SK-N-SH (cell line): ENCODE data around the gene GUCY1A2.

Source experiments
- CHD2 ChIP-seq: fragments of 150-350 bp; IDR thresholded peaks from 2 replicates; pipeline ENCODE4 v1.6.1; 2018; ENCODE audit warnings: low read length; ENCODE audit not compliant: partially characterized antibody
- EZH2phosphoT487 ChIP-seq: fragments of 200-600 bp; sonication (generic); IDR thresholded peaks from 2 replicates; pipeline ENCODE4 v1.6.1; 2017; ENCODE audit warnings: low read depth, mixed run types, mild to moderate bottlenecking, antibody characterized with exemption, moderate library complexity, borderline replicate concordance
- FOXM1 ChIP-seq: IDR thresholded peaks from 2 replicates; pipeline ENCODE4 v1.4.0; 2012; ENCODE audit warnings: low read depth, mild to moderate bottlenecking
- GABPA ChIP-seq: IDR thresholded peaks from 2 replicates; pipeline ENCODE4 v1.4.0; 2012; ENCODE audit warnings: low read depth, mild to moderate bottlenecking
- POLR2AphosphoS5 ChIP-seq: IDR thresholded peaks from 2 replicates; pipeline ENCODE4 v1.6.1; 2012; ENCODE audit warnings: low read depth, low read length
- RFX5 ChIP-seq: IDR thresholded peaks from 2 replicates; pipeline ENCODE4 v1.6.1; 2012; ENCODE audit warnings: mild to moderate bottlenecking, improper control_type of control experiment, low read length
- TCF12 ChIP-seq: IDR thresholded peaks from 2 replicates; pipeline ENCODE4 v1.4.0; 2012
- TEAD4 ChIP-seq: IDR thresholded peaks from 2 replicates; pipeline ENCODE4 v1.4.0; 2012; ENCODE audit warnings: mild to moderate bottlenecking, borderline replicate concordance; ENCODE audit not compliant: insufficient read depth
- TF ChIP-seq, protein P1 (sequence below): fragments of 200-600 bp; sonication (generic); IDR thresholded peaks from 2 replicates; pipeline ENCODE4 v1.6.1; 2017; ENCODE audit warnings: antibody characterized with exemption, mild to moderate bottlenecking, moderate library complexity

DNA sequence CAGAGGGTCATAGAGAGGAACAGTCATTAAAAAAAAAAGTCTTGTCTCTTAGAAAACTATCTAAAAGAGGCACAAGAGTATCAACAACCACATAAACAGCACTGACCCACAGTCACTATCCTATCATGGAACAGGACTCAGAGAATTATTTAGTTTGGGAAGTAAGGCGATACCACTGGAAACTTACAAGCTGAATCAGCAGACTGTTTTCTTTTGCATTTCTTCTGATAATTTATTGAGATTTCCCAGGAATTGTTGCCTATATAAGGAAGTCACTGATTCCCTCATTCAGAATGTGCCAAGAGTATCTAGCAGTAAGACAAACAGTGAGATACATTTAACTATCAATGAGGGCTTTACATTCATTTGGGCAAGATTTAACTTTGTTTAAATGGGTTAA lies 304.1 kb downstream of the GUCY1A2 start:
- TF ChIP-seq, protein P1, sequence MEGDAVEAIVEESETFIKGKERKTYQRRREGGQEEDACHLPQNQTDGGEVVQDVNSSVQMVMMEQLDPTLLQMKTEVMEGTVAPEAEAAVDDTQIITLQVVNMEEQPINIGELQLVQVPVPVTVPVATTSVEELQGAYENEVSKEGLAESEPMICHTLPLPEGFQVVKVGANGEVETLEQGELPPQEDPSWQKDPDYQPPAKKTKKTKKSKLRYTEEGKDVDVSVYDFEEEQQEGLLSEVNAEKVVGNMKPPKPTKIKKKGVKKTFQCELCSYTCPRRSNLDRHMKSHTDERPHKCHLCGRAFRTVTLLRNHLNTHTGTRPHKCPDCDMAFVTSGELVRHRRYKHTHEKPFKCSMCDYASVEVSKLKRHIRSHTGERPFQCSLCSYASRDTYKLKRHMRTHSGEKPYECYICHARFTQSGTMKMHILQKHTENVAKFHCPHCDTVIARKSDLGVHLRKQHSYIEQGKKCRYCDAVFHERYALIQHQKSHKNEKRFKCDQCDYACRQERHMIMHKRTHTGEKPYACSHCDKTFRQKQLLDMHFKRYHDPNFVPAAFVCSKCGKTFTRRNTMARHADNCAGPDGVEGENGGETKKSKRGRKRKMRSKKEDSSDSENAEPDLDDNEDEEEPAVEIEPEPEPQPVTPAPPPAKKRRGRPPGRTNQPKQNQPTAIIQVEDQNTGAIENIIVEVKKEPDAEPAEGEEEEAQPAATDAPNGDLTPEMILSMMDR = no peak
- no peak for TF ChIP-seq FOXM1
- no peak for TF ChIP-seq CHD2
- TF ChIP-seq RFX5 = no peak
- no peak for TF ChIP-seq POLR2AphosphoS5
- TF ChIP-seq TEAD4 = no peak
- no peak for TF ChIP-seq GABPA
- 0 out of 2 replicates have a peak, but pooled peaks have one; percentile 9 for TF ChIP-seq TCF12
- TF ChIP-seq EZH2phosphoT487 = no peak
